Left kidney (tissue), 2 donors: ENCODE measurements around the gene CLK2. TPM values are rescaled to one million over a fixed set of nuclear protein-coding genes. Genes with fewer than 3 reads are reported as not detected.
A peak's percentile ranks its signal among the peaks of the same experiment; 100 is the strongest.
"Not testable (repeated sequence)": the region's sequence is repeated elsewhere in the genome, so short reads cannot be mapped to it uniquely, and the experiment has no call there.

ENCODE experiments used
- DNase-seq: peaks from one replicate; pipeline ENCODE4 v3.0.0-alpha.2; 2013
- polyA plus RNA-seq: library from polyadenylated mRNA; unstranded; fragments of 120-200 nt; gene quantifications from one replicate; pipeline ENCODE4 v1.2.1, GENCODE V29; 2013; ENCODE audit not compliant: insufficient read length

CLK2 gene
- polyA plus RNA-seq, 1 donor, result 87.6 TPM

GRCh38 chr1:155297384-155297783 lies 24.1 kb upstream of the CLK2 start:
- no peak for DNase-seq

GRCh38 chr1:155296661-155297060 lies 23.4 kb upstream of the CLK2 start:
- no peak for DNase-seq

GRCh38 chr1:155295942-155296267 lies 22.6 kb upstream of the CLK2 start:
- no peak for DNase-seq

- no peak for DNase-seq
Measured at GRCh38 chr1:155295183-155295941, 22.1 kb upstream of the CLK2 start.

GRCh38 chr1:155294520-155295182 lies 21.3 kb upstream of the CLK2 start:
- DNase-seq, result no peak

GRCh38 chr1:155293086-155293749 lies 19.9 kb upstream of the CLK2 start:
- no peak for DNase-seq

- not testable (repeated sequence) for DNase-seq
Measured at GRCh38 chr1:155291006-155291405, 17.7 kb upstream of the CLK2 start.

GRCh38 chr1:155287987-155288543 lies 14.8 kb upstream of the CLK2 start:
- no peak for DNase-seq

GRCh38 chr1:155286544-155286943 lies 13.2 kb upstream of the CLK2 start:
- no peak for DNase-seq

- no peak for DNase-seq
Measured at GRCh38 chr1:155285631-155286044, 12.3 kb upstream of the CLK2 start.

GRCh38 chr1:155285063-155285462 lies 11.8 kb upstream of the CLK2 start:
- no peak for DNase-seq

- no peak for DNase-seq
Measured at GRCh38 chr1:155284476-155284875, 11.2 kb upstream of the CLK2 start.

GRCh38 chr1:155282488-155283091 lies 9.3 kb upstream of the CLK2 start:
- no peak for DNase-seq

- DNase-seq, result no peak
Measured at GRCh38 chr1:155279268-155279667, 6.0 kb upstream of the CLK2 start.

- no peak for DNase-seq
Measured at GRCh38 chr1:155278689-155279160, 5.4 kb upstream of the CLK2 start.

- peak; percentile 77 for DNase-seq
Measured at GRCh38 chr1:155277902-155278688, 4.8 kb upstream of the CLK2 start.

- DNase-seq, result peak; percentile 97
Measured at GRCh38 chr1:155277070-155277901, 4.0 kb upstream of the CLK2 start, which contains the start of gene HCN3. TSS of gene HCN3 (plus strand) at chr1:155277463. CDS start at chr1:155277591, 128 bp downstream.

GRCh38 chr1:155272466-155273342 lies 600 bp downstream of the CLK2 start:
- DNase-seq, result no peak

GRCh38 chr1:155269381-155269780 lies 3.9 kb downstream of the CLK2 start:
- no peak for DNase-seq
